HG02852 (cell line): ENCODE measurements around the gene CUX1.

Experiments used
- ATAC-seq: cut with Tn5 transposase; IDR thresholded peaks from one replicate; pipeline ENCODE4 v1.9.1; 2021; ENCODE audit warnings: mild to moderate bottlenecking, moderate library complexity; ENCODE audit not compliant: unreplicated experiment

CUX1 gene

DNA sequence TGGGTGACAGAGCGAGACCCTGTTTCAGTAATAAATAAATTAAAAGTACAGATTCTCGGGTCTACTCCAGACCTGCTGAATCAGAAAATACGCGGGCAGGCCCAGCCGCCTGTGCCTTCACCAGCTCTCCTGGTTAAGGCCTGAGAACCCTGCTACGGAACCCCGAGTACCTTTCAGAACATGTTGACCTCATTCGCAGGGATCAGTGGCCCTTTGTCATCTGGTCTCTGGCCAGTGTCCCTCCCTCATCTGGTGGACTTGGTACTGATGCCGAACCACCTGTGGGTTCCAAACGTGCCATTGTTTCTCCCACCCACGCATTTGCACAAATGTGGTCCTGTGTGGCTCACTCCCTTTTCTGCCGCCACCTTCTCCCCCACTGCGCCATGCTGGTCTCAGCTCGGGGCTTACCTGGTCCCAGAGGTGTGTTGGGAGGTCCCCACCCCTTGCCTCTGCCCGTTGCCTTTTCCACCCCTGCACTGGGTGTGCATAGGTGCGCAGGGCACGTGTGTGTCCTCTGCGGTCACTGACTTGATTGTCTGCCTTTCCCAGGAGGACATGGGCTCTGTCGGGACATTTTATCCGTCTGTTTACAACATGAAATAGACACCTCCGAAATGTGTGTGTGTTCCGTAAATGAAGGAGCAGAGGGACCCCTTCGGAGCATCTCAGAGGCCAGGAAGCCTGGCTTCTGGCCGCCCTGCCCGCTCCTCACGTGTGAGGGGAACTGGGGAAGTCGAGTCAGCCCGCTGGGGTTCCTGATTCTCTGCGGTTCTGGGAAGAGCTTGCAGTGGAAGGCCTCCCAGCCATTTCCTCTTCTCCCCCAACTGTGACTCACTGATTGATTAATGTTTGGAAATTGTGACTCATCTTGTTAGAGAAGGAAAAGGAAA is 135.2 kb downstream of the CUX1 start:
- no peak for ATAC-seq

GRCh38 chr7:101953248-101953819 is 135.9 kb downstream of the CUX1 start:
- ATAC-seq: peak; percentile 75

GRCh38 chr7:101954499-101954898 is 137.1 kb downstream of the CUX1 start:
- ATAC-seq: no peak

GRCh38 chr7:101956130-101956529 is 138.7 kb downstream of the CUX1 start:
- no peak for ATAC-seq

DNA sequence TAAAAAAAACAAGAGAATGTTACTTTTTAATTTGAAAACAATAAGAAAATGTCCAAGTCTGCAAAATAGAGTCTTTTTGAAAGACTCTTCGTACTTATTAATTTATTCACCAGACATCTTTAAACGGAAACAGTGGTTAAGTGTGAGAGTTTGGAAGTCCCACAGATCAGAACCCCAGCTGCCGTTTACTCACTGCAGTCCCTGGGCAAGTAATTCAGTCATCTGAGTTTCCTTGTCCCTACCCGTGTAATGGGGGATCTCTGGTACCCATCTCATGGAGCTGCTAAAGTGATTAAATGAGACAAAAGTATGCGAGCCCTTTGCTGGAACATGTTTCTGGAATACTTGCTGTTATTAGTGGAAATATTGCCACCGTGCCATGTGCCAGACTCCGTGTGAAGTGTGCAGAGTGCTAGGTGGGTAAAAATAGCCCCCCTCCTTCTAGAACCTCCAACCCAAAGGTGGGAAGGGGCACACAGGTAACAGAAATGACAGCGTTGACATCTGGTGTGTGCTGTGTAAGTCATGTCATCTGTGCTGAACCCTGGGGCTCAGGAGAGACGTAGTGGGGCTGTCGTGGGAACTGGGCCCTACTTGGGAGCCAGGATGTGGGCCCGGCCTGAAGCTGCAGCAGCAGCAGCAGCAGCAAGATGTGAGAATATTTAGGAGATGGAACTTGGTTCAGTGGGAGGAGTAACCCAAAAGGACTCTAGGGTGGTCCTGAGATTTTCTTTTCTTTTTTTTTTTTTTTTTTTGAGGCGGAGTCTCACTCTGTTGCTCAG is 140.5 kb downstream of the CUX1 start:
- ATAC-seq: no peak

DNA sequence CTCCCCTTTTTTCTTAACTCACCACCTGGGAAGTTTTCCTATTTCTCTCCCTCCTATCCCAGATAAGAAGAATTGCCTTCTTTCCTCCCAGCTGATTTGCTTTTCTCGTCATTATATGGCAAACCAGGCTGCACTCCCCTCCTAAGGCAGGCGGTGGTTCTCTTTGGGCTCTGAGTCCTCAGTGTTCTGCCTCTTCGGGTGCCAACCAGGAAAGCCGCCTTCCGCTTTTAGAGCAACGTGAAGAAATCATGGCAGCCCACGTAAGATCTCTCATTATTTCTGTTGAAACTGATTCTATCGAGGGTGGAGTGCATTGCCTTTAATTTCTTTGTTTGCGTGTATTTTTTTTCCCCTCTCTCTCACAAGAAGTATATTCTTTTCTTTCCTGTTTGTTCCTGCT is 141.9 kb downstream of the CUX1 start:
- no peak for ATAC-seq

GRCh38 chr7:101959829-101960228 is 142.4 kb downstream of the CUX1 start:
- no peak for ATAC-seq

DNA sequence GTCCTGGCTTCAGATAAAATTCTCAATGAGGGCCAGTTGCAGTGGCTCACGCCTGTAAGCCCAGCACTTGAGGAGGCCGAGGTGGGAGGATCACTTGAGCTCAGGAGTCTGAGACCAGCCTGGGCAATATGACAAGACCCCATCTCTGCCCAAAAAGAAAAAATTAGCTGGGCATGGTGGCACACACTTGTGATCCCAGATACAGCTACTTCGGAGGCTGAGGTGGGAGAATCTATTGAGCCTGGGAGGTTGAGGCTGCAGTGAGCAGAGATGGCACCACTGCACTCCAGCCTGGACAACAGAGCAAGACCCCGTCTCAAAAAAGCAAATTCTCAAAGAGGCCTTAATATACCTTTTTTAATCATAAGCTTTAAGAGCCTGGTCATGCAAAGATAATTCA is 142.9 kb downstream of the CUX1 start:
- ATAC-seq: no peak

DNA sequence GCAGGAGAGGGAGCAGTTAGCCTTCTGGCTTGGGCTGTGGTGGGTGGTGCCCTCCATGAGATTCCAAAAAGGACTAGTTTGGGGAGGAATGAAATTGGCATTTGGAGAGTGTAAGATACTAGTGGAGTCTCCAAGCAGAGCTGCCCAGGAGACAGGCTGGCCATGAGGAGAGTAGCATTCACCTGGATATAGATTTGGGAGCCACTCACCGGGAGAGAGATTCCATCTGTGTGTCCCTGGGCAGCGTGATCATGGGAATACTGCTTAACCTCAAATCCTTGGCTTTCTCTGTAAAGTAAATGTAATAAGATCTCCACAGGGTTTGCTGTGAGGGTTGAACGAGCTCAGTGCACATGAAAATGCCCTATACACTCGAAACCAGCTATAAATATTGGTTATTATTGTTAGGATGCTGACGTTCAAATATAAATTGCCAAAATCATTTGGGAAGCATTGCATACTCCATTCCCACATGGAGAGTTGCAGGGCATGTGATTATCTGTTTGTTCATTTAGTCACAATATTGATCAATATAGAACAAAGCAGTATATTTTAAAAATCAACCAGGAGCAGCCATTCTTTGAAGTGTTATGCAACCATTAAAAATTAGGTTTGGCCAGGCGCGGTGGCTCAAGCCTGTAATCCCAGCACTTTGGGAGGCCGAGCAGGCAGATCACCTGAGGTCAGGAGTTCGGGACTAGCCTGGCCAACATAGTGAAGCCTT is 143.7 kb downstream of the CUX1 start:
- no peak for ATAC-seq

- ATAC-seq: no peak
These were observed 144.4 kb downstream of the CUX1 start for GRCh38 chr7:101961811-101962210.

GRCh38 chr7:101963693-101964092 is 146.3 kb downstream of the CUX1 start:
- no peak for ATAC-seq

- no peak for ATAC-seq
These were observed 147.4 kb downstream of the CUX1 start for GRCh38 chr7:101964680-101965452.

GRCh38 chr7:101968720-101969466 is 151.5 kb downstream of the CUX1 start:
- no peak for ATAC-seq

DNA sequence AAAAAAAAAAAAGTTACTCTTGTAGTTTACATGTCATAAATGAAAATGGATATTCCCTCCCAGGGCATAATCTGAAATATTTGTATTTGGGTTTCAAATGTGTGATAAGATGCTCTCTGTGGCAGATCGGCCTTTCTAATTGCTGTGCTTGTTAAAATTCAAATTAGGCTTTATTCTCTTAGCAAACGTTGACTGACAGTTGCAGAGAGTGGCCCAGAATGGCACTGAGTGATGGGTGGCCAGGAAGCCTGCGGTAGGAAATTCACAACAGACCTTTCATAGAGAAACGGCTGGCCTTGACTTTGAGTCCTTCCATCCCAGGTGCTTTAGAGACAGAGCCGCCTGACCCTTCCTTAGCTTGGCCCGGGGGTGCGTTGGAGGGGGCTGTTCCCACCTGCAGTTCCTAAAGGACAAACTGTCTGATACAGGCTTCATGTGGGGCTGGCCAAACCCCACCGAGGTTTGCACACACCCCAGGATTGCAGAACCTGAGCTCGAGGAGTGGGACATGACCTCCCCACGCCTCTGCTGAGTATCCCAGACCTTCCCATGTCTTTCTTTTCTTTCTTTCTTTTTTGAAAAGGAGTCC is 152.7 kb downstream of the CUX1 start:
- no peak for ATAC-seq

GRCh38 chr7:101970801-101971200 is 153.4 kb downstream of the CUX1 start:
- ATAC-seq: no peak

DNA sequence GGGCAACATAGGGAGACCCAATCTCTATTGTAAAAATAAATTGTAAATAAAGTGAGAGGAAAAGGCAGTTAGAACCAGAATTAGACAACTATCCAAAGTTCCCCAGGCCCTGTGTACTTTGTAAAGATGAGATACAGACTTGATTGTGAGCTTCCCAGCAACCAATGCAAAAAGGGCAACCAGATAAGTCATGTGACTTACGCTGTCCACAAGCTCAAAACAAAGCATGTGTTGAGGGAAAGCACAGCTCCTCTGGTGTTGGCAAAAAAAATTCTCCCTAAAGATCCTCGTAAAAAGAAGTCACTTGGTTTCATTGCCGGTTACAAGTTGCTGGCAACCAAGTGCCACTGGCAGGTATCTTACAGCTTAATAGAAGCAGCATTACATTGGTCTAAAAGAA is 154.0 kb downstream of the CUX1 start:
- ATAC-seq: no peak

DNA sequence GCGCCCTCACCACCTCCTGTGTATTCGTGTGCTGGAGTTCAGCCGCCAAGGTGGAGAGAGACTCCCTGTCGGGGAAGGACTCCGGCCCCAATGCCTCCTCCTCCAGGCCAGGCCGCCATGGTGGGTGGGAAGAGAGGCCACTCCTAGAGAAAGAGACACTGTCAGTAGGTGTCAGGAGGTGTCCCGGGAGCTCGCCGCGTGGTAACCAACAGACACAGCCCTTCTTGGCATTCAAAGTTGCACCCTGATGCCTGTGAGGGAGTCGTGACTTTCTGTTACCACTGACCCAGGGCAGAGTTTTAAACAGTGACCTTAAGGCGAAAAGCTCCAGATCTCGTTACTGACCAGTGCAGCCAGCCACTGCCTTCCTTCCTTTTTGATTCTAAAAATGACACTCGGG is 155.2 kb downstream of the CUX1 start:
- ATAC-seq: no peak

- ATAC-seq: no peak
These were observed 155.7 kb downstream of the CUX1 start for GRCh38 chr7:101973130-101973529.

- ATAC-seq: no peak
These were observed 157.0 kb downstream of the CUX1 start for GRCh38 chr7:101974393-101974792.
